ENCODE results near the gene TRIM69.
"Not testable (repeated sequence)": the region's sequence is repeated elsewhere in the genome, so short reads cannot be mapped to it uniquely, and the experiment has no call there.

GRCh38 chr15:44770715-44771114 is 34.4 kb downstream of the TRIM69 start:
- not testable (repeated sequence) for TF ChIP-seq EZH2 (IDR thresholded peaks at IDR 0.05; ENCODE audit: low read length, missing control alignments); CTCF (conservative IDR thresholded peaks at IDR 0.05 in 1 of 2, IDR thresholded peaks at IDR 0.05 in 1 of 2; ENCODE audit: low read depth in 1 of 2, low read length in 2 of 2)

Measured in fibroblast of lung (primary cell).